GM19372 (cell line): ENCODE data around the gene VPS39.

ENCODE experiments used
- ATAC-seq: cut with Tn5 transposase; IDR thresholded peaks from one replicate; pipeline ENCODE4 v1.9.1; 2021; ENCODE audit warnings: mild to moderate bottlenecking, low read depth, moderate library complexity; ENCODE audit not compliant: unreplicated experiment

The VPS39 gene

DNA sequence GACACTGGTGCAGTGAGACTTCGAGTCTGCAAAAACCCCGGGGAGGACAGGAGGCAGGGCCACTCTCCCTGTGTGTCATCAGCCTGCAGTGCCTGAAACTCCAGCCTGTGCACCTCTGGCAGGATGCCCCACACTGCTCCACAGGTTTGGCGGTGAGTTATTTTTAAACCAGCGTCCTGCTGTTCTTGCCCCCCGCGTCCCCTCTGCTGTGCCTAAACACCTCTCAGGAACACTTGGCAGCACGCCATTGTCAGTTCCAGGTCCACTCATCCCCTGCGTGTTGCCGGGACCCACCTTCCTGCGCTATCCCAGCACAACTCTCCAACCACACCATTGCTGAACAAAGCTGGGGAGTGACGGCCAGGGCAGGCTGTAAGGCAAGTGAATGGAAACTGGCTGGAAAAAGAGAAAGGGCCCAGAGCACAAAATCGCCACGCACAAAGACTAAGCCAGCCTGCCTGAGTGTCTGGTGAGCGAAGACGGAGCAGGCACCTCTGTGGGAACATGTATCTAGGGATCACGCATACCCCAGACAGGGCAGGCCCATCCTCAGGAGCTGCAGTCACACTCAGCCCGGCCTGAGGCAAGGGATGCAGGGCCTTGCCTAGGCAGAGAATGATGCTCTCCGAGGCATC lies 48.6 kb downstream of the VPS39 start:
- ATAC-seq, result no peak

DNA sequence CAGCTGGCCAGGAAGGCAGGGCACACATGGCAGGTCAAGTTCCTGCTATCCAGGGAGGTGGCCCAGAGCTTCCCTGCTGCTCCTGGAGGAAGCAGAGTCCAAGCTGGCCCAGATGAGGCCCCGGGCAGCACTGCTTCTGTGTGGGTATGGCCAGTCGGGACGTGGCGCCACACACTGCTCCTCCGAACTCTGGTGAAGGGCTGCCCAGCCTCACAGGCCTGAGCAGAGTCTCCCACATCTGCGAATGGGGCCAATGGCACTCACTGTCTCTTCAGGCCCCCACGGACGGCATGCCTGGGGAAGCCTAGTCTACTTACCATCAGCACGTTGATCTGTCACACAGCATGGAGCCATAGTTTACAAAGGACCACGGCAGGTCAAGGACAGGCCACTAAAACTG lies 49.2 kb downstream of the VPS39 start:
- no peak for ATAC-seq

DNA sequence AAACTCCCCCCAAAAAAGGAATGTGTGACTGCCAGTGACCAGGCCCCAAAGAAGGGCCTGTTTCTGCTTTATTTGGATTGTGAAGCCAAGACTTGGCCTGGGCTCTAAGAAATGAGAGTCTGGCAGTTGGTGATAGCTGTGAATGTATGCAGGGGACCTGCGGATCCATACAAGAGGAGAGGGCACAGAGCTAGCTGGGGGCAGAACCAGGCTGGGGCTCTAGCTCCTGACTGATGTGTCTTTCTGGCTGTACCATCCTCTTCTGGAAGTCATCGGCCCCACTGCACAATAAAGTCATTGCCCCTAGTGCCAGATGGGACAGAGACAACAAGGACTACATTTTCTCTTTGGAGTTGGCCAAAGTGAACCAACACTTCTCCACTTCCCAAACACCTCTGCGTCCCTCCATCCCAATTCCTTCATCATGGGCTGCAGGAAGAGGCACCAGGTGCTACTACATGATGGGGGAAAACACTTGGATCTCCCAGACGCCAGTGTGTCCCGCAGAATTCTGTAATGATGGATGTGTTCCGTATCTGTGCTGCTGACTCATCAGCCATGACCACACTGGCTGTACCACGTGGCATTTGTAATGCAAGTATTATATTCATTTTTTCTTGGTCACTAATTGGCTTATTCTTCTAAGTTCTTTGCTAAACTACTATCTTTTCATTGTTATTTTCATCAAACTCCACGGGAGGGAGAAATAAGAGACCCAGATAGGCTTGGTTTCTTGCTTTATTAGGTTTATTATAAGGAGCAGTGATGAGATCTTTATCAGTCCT lies 49.9 kb downstream of the VPS39 start:
- ATAC-seq, result no peak

DNA sequence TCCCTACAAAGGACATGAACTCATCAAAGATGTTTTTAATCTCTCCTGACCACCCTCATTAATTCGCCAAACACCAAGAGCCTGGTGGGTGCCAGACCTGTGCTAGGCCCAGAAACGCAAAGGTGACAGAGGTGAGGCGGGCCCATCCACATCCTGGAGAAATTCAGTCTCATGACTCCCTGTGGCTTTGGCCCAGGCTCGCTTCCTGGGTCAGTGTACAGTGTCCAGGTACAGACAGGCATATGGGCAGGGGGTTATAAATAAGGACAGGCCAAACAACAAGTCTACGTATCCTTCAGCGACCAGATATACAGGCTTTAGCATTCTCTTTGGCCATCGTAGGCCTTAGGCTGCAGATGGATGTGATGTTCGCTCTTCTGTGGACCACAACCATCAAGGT lies 50.7 kb downstream of the VPS39 start:
- no peak for ATAC-seq

DNA sequence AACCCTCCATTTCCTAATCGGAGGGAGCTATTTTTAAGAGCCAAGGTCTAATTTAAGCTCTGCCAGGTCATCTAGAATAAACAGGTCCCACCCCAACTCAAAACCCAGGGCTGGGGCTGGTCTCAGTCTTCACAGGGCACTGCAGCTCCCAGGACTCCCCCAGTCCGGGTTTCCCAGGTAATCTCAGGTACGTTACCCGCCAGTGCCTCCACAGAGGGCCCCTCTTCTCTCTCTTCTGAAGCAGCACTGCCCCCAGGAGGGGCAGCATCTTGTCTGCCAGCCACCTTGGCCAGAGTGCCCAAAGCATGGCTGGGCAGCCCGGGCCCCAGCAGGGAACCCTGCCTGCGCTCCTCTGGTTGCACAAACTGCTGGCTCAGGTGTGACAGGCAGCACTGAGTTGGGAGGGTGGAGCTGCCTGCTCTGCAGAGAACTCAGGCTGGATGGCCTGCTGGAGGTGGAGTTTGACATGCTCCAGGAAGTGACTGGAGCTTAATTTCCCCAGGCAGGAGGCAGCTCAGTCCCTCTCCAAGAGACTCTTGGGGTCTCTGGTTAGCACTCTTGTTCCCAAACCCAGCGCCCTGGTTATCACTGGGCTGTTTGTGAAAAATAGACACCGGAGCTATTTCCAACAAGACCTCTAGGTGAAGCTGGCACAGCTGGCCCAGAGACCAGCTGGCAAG lies 51.7 kb downstream of the VPS39 start, which contains the start of gene PLA2G4F:
TSS of gene PLA2G4F (minus strand) at position 394 of the 680 bp plus-strand sequence. CDS start at position 307, 87 bp downstream.
- no peak for ATAC-seq

DNA sequence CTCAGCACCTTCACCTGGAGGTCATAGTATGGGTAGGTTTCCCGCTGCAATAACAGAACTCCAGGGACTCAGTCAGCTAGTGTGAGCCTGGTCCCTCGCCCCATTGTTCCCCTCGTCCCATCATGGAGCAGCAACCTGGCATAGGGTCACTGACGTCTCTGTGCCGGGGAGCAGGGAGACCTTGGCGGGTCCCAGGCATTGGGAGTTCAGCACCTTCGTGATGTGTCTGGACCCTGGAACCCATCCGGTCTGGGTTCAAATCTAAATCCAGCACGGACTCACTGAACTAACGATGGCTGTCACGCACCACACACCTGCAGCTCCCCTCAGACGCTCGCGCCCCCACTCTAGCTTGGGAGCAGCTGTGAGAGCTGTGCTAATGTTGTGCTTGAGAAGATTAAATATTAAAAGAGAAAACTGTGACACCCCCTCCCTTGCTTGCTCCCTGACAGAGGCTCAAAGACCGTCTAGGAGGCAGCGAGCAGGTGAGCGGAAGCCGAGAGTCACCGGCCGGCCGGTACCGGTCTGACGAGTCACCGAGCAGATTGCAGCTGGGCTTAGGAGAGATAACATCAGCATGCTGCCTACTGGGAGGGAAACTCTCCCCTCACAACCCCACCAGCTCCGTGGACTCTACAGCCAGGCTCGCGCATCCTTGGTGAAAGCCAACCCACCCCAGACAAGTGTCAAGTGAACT lies 52.4 kb downstream of the VPS39 start:
- ATAC-seq, result no peak

DNA sequence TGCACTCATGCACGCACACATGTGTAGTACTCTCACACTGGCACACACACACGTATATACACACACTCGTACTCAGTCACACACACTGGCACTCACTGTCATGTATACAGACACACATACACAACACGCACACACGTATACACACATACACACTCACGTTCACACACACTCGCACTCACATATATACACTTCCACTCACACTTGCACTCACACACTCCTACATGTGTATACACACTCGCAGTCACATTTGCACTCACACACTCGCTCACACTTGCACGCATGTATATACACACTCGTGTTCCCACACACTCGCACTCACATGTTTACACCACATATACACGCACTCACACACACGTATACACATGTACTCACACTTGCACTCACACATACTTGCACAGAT lies 53.1 kb downstream of the VPS39 start:
- ATAC-seq, result no peak

DNA sequence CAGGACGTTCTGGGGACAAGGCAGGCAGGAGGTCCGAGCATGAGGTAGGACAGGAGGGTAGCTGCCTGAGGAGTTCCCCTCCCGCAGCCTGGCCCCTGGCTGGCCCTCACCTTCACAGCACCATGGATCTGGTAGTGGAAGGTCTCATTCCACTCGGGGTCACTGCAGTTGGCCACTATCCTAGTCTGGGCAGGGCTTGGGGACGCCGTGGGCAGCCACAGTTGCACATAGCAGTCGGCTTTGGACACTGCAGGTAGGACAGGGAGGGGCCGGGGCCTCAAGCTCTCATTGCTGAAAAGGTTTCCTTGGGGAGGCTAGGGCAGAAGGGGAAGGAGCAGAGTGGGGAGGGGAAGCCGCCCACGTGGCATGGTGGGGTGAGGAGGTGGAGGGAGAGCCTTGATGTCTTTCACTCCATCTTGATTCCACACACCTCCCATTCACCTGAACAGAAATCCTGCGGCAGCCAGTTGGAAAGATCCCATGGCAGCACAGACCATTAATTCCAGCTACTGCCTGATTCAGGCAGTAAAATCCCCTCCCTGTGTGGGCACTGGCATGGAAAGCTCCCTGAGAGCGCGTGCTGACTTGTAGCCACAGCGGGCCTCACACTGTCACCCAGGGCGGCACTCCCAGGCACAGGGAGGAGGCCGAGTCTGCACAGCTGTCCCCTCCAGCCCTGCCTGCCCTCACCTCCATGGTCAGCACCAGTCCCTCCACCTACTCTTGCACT lies 53.7 kb downstream of the VPS39 start:
- ATAC-seq, result no peak

DNA sequence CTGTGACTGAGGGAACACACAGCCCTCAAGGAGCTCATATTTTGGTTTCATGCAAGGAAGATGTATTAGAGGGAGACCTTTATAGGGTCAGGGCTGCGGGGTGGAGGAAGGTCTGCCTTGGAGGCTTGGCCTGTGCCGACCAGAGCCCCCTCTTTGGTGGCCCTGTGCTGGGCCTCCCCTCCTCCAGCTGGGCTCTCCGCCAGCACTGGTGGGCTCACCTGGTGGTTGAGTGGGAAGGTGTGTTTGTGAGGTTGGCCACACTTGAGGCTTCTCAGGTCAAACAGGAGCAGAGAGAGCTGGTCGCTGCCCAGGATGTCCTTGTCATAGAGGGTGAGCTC lies 54.3 kb downstream of the VPS39 start:
- ATAC-seq, result no peak

DNA sequence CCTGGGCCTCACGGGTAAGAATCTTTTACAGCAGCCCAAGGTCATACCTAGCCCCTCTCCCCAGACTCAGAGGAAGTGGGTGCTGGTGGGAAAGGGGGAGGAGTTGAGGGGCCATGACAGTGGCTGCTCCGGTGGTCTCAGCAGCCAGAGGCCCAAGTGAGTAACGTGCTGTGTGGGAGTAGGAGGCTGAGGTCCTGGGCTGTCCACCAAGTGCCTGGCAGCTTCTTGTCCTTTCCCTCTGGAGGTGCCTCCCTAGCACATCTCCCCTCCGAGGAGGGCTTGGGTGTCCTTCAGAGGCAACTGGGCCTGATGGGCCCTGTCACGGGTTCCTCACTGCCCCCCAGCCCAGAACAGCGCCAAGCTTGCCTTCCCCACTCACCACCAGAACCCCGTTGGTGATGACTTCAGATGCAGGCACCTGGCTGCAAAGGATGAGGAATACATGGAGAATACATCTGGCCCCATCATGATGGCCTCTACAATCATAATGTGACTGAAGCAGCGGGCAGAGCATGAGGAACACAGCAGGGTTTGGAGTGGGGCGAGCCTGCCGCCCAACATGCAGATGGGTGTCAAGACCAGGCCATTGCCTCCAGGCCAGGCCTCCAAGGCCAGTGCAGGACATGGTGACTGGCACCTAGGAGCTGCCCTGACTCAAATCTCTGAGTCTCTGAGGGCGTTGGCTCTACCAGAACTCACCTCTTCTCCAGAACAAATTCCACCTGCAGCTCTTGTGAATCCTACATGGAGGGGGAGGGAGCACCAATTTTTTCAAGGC lies 55.0 kb downstream of the VPS39 start:
- no peak for ATAC-seq

DNA sequence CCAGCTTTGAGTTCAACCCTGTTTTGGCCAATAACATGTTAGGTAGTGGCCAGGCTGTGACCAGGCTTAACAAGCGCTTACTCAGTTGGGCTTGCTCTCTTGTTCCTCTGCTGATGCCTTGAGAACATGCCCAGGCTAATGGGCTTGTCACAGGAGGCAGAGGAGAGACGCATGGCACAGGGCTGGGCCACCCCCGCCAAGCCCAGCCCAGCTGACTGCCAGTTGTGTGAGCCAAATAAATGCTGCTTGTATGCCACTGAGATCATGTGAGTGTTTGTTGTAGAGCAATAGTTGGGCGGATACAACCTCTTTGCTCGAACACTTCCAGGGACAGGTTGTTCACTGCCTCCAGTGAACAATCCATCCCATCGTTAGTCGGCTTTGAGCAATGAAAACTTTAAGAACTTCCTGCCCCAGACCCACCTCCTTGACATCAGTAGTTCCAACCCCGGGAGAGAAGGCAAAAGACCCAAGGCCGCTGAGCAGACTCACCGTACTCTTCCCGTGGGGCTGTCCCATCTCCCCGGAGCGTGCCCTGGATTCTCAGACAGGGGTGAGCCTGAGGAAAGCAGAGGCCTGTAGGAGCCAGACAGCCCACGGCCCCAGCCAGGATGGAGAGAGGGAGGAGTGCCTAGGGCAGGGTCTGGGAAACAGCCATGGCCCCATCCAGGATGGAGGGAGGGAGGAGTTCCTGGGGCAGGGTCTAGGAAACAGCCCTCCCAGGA lies 55.7 kb downstream of the VPS39 start:
- ATAC-seq, result no peak

DNA sequence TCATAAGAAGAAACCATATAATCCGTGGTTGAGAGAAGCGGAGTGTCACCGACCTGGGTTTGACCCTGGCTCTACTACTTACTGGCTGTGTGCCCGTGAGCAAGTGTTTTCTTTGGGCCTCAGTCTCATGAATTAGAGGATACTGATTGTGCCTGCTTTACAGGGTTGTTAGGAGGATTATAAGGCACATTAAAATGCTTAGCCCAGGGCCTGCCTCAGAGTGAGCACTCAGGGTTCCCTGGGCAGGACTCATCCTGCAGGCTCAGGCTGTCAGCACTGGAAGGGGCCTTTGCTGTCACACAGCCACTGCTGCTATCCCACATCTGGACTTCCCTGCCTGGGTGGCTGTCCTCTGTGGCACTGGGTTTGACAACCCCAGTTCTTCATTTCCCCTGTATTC lies 56.4 kb downstream of the VPS39 start:
- no peak for ATAC-seq

DNA sequence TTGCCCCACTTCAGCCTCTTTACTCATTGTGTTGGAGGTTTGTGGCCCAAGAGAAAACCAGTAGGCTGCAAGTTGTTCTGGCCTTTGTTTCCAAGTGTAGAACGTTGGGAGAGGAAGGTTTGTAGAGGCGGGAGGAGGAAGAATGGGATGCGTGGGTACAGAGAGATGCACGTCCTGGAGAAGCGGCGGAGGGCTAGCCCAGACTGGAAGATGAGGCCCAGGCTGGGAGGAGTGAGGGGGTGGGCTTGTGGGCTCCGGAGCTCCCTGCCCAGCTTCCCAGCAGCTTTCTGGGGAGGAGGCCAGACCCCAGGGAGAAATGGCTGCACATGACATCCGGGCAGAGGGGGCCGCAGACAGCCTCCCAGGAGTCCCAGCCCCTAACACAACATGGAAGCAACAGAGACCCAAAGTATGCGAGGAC lies 57.0 kb downstream of the VPS39 start:
- no peak for ATAC-seq

DNA sequence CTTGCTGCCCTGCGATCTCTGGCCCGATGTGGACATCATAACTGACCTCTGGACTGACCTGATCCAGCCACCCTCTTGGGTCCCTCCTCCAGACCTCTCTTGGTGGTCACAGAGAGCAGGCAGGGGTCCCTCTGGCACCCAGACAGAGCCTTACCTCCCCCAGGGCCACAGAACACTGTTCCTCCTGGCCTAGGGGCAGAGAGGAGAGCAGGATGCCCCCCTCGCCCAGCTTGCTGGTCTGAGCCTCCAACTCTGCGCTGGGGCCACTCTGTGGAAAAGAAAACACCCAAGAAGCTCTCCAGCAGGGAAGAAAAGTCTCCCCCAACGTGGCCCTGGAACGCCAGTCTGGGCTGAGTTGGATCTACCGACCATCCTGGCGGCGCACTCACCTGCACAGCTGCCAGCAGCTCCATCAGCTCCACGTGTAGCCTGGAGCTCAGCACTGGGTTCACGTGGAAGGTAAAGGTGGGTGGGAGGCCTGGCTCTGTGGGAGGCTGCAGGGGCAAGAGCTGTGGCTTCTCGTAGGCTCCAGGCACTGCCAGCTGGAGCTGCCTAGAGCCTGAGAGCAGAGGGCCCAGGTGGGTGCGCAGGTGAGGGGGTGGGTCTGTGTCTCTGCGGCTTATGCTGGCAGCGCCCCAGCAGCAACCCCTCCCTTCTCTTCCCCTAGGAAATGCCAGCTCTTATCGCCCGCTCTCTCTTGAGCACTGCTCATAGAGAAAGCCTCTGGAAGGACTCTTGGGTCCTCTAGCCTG lies 57.7 kb downstream of the VPS39 start:
- ATAC-seq, result no peak

DNA sequence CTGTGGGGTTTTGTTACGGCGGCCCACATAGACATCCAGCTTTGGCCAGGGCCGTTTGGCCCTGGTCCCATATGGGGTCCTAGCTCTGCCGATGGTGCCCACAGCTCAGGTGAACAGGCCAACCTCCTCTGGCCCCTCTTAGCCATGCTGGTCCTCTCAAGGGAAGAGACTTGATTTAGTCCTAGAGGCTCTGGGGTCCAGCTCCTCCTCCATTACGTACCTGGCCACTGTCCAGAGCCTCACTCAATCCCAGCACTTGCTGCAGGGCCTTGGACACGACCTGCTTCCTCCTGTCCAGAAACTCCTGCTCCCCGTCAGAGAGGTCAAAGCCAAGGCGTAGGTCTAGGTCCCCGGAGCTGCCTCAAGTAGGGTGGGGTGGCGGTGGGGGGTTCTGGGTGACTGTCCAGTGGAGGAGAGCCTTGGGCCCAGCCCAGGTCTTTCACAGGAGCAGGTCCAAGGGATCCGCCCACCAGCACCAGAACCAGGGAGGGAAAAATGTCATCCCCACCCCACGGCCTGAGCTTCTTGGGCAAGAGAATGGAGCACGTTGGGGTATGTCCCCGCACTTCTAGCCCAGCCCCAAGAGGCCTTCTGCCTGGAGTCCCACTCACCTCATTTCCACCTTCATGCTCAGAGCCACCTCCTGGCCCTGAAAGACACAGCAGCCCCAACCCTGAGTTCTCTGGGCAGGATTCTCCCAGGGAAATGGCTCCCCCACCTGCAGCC lies 58.4 kb downstream of the VPS39 start:
- no peak for ATAC-seq

DNA sequence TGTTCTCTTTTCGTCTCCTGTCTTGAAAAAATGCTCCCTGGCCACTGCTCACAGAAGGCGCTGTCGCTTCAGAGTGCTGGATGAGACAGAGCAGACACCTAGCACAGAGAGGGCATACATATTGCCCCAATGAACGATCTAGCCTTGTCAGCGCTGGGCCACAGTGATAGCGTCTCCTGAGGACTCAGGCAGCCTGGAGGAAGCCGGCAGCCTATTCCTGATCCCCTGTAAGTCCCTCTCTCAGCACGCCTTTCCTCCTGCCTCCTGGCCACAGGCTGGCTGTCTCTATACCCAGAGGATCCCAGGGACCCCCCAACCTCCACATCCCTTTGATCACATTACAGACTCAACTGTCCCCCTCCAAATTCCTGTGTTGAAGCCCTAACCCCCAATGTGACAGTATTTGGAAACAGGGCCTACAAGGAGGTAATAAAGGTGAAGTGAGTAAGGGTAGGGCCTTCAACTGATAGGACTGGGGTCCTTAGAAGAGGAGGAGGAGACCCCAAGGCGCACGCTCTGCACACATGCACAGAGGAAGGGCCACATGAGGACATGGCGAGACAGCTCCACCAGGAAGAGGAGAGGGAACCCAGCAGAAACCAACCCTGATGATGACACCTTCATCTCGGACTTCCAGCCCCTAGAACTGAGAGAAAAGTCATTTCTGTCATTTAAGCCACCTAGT lies 59.2 kb downstream of the VPS39 start:
- ATAC-seq, result no peak

DNA sequence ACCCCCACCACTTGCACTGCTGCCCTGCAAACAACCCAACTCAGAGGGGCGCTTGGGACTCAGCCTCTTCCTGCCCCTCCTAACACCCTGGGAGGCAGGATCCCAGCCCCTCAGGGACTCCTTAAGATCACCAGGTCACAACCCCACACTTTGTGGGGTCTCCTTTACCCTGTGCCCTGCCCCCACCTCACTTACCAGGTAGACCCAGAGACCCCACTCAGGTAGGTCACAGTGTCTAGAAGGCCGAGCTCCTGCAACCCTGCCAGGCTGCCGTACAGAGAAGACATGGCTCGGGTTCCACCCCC lies 60.7 kb downstream of the VPS39 start:
- ATAC-seq, result no peak
